ENCODE measurements around the gene TSPAN11. TPM values are rescaled to one million over a fixed set of nuclear protein-coding genes. Genes with fewer than 3 reads are reported as not detected.

The TSPAN11 gene
- polyA plus RNA-seq (2011; rRNA removed) (0.37 and 0.78 TPM in 2 replicates), polyA minus RNA-seq (2011; rRNA and poly(A)+ RNA removed) (0.70 and 1.1 TPM in 2 replicates)

- Histone ChIP-seq H3K4me3 (ENCODE audit: low read depth, low read length) (peak within 1 kb of the TSS; percentile 50), H3K27ac (ENCODE audit: low read depth, low read length) (no peak within 1 kb of the TSS), H3K27me3 (ENCODE audit: control insufficient read depth, insufficient read depth, low read length) (peaks cover 5% of the 10 kb centered on the region), H3K9me3 (ENCODE audit: control insufficient read depth, insufficient read depth, low read length) (no peaks in the 10 kb centered on the region)
- TF ChIP-seq CTCF (IDR thresholded peaks at IDR 0.05; ENCODE audit: low read depth, low read length), result no peak; the same call in 1 of the 2 replicates
- POLR2A ChIA-PET, result no interaction called here
- CTCF ChIA-PET, result interaction anchor here (0.9 to 1.2 kb wide), 2 partner anchors 59 to 74 kb away, joined by 3 to 5 read pairs; no protein-coding TSS in a partner anchor
- no peak for DNase-seq (ENCODE audit: low read depth, low spot score)
Observed at GRCh38 chr12:30926243-30927221, at the start of gene TSPAN11. Gene TSPAN11, plus strand, starts transcription at chr12:30926748. Its CDS starts 27,244 bp downstream, at chr12:30953992.

GRCh38 chr12:30877105-30877875, 49.3 kb upstream of the TSPAN11 start:
- no peaks in the 10 kb centered on the region for H3K9me3 ChIP-seq (ENCODE audit: control insufficient read depth, insufficient read depth, low read length)
- peaks cover 17% of the 10 kb centered on the region for H3K27me3 ChIP-seq (ENCODE audit: control insufficient read depth, insufficient read depth, low read length)
- H3K4me3 ChIP-seq (ENCODE audit: low read depth, low read length), result no peak overlapping the region
- TF ChIP-seq CTCF (IDR thresholded peaks at IDR 0.05; ENCODE audit: low read depth, low read length), result no peak
- CTCF ChIA-PET, result no interaction called here
- POLR2A ChIA-PET, result no interaction called here
- DNase-seq (ENCODE audit: low read depth, low spot score), result no peak
- no peak overlapping the region for H3K27ac ChIP-seq (ENCODE audit: low read depth, low read length)

- no peak for TF ChIP-seq CTCF (IDR thresholded peaks at IDR 0.05; ENCODE audit: low read depth, low read length)
- DNase-seq (ENCODE audit: low read depth, low spot score), result no peak
- Histone ChIP-seq H3K4me3 (ENCODE audit: low read depth, low read length) (no peak overlapping the region), H3K9me3 (ENCODE audit: control insufficient read depth, insufficient read depth, low read length) (no peaks in the 10 kb centered on the region), H3K27me3 (ENCODE audit: control insufficient read depth, insufficient read depth, low read length) (peaks cover 17% of the 10 kb centered on the region), H3K27ac (ENCODE audit: low read depth, low read length) (no peak overlapping the region)
- ChIA-PET POLR2A (no interaction called here), CTCF (interaction anchor here (0.7 kb wide), 1 partner anchor 373 kb away, joined by 3 read pairs; no protein-coding TSS in a partner anchor)
Observed at GRCh38 chr12:30878024-30878423, 48.5 kb upstream of the TSPAN11 start.

- H3K27ac ChIP-seq (ENCODE audit: low read depth, low read length), result no peak overlapping the region
- no peaks in the 10 kb centered on the region for H3K9me3 ChIP-seq (ENCODE audit: control insufficient read depth, insufficient read depth, low read length)
- ChIA-PET POLR2A (no interaction called here), CTCF (interaction anchor here (1.1 kb wide), 1 partner anchor 111 kb away, joined by 4 read pairs; no protein-coding TSS in a partner anchor)
- no peak for DNase-seq (ENCODE audit: low read depth, low spot score)
- no peak overlapping the region for H3K4me3 ChIP-seq (ENCODE audit: low read depth, low read length)
- peaks cover 13% of the 10 kb centered on the region for H3K27me3 ChIP-seq (ENCODE audit: control insufficient read depth, insufficient read depth, low read length)
- no peak for TF ChIP-seq CTCF (IDR thresholded peaks at IDR 0.05; ENCODE audit: low read depth, low read length)
Observed at GRCh38 chr12:30880061-30880460, 46.5 kb upstream of the TSPAN11 start.
